ENCODE measurements around the gene SLF2. TPM values are rescaled to one million over a fixed set of nuclear protein-coding genes. Genes with fewer than 3 reads are reported as not detected.

The SLF2 gene
- total and polyA plus RNA-seq, 9 of the 15 experiments (the other 6 are each of a cell fraction or from before 2014, with no cell fraction given), result 1.7 to 18.4 (median 7.8) TPM

DNA sequence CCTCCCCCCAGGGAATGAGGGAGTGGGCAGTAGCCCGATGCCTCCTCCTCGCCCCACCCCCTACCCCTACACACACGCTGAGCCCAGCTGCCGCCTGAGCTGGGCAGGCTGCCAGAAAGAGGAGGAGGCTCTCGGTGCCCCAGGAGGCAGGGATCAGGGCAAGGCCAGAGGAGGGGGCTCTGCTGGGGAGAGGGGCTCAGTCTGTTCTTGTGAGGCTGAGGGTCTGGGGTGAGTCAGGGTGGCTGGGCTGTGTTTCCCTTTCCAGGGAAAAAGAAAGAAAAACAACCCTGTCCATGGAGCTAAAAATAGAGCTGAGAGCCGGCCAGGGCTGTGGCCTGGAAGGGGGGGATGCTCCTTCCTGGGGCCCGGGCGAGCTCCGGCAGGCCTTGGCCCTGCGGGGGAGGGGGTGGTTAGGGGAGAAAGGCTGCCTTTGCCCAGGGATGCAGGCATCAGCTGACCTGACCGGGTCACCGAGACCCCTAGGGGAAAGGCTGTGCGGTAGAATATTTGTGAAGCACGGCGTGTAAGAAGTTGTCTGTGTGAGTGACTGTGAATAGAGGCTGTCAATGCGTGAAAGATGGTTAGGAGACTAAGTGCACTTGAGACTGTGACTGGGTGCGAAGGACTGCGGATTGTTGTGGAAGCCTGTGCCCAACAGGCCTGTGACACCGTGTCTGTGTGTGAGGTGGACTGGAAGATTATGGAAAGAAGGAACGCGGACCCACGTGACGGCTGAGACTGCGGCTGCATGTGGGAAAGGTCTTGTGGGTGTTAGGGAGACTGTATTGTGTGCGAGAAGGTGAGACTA lies 85.6 kb downstream of the SLF2 start (continued):
- no peak for TF ChIP-seq DEAF1 (CRISPR knock-in tag; IDR thresholded peaks at IDR 0.05)
- no peak for TF ChIP-seq XRCC5 (IDR thresholded peaks at IDR 0.05; ENCODE audit: low read depth, low read length)
- TF ChIP-seq FOS (IDR thresholded peaks at IDR 0.05; ENCODE audit: extremely low read depth, insufficient read length), result no peak
- no peak for TF ChIP-seq PTRF (tag; IDR thresholded peaks at IDR 0.05)
- TF ChIP-seq, protein P1, sequence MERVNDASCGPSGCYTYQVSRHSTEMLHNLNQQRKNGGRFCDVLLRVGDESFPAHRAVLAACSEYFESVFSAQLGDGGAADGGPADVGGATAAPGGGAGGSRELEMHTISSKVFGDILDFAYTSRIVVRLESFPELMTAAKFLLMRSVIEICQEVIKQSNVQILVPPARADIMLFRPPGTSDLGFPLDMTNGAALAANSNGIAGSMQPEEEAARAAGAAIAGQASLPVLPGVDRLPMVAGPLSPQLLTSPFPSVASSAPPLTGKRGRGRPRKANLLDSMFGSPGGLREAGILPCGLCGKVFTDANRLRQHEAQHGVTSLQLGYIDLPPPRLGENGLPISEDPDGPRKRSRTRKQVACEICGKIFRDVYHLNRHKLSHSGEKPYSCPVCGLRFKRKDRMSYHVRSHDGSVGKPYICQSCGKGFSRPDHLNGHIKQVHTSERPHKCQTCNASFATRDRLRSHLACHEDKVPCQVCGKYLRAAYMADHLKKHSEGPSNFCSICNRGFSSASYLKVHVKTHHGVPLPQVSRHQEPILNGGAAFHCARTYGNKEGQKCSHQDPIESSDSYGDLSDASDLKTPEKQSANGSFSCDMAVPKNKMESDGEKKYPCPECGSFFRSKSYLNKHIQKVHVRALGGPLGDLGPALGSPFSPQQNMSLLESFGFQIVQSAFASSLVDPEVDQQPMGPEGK (CRISPR knock-in tag; IDR thresholded peaks at IDR 0.05; ENCODE audit: borderline replicate concordance), result no peak
- TF ChIP-seq CHAMP1 (IDR thresholded peaks at IDR 0.05), result no peak
- no peak for TF ChIP-seq SP1 (CRISPR knock-in tag; IDR thresholded peaks at IDR 0.05)
- TF ChIP-seq STAG1 (CRISPR knock-in tag; IDR thresholded peaks at IDR 0.05; ENCODE audit: borderline replicate concordance), result no peak
- TF ChIP-seq DPF2 (IDR thresholded peaks at IDR 0.05), result peak; percentile 19; the same call in 1 of the 2 replicates
- no peak for TF ChIP-seq ZNF592 (IDR thresholded peaks at IDR 0.05)
- TF ChIP-seq MCM7 (IDR thresholded peaks at IDR 0.05), result no peak
- TF ChIP-seq PHF20 (IDR thresholded peaks at IDR 0.05; ENCODE audit: partially characterized antibody), result no peak
- TF ChIP-seq EGR1 (conservative IDR thresholded peaks at IDR 0.05), result peak; percentile 9
- TF ChIP-seq, protein P2, sequence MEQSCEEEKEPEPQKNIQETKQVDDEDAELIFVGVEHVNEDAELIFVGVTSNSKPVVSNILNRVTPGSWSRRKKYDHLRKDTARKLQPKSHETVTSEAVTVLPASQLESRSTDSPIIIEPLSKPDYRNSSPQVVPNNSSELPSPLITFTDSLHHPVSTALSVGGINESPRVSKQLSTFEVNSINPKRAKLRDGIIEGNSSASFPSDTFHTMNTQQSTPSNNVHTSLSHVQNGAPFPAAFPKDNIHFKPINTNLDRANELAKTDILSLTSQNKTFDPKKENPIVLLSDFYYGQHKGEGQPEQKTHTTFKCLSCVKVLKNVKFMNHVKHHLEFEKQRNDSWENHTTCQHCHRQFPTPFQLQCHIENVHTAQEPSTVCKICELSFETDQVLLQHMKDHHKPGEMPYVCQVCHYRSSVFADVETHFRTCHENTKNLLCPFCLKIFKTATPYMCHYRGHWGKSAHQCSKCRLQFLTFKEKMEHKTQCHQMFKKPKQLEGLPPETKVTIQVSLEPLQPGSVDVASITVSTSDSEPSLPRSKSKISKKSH (CRISPR knock-in tag; IDR thresholded peaks at IDR 0.05), result no peak
- no peak for TF ChIP-seq SIRT6 (IDR thresholded peaks at IDR 0.05; ENCODE audit: low read depth, low read length)
- no peak for TF ChIP-seq SPI1 (IDR thresholded peaks at IDR 0.05; ENCODE audit: borderline replicate concordance, low read depth, low read length)
